ENCODE data around the gene PKIB.

DNA sequence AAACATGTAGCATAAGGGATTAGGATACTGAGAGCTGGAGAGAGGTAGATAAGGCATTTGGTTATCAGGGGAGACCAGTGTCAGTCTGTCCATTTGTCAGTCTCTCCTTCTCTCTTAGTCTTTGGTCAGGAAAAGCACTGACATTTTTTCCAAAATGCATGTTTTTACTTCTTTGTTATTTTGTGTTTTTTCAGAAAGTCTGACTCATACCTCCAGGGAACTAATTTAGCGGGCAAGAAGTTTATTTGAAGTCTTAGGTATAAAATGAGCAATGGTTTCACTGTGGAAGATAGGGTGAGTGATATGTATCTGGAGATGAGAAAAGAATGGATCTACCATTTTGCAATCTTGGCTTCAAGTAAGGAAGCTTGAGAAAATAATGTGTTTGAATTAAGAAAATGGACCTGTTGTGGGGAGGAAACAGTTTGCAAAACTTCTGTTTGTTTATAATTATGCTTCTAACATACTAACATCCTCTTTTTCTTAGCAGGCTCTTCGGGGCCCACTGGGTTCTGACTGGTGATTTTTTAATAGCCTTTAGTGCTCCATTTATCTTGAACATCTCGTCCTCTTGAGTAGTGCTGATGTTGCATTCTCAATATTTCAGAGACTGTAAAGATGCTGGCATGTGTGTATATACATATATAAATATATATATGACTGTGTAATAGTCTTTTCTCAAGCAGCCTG is 102.4 kb downstream of the PKIB start:
- TF ChIP-seq POLR2AphosphoS5 (IDR thresholded peaks at IDR 0.05) = no peak
- TF ChIP-seq, protein P1, sequence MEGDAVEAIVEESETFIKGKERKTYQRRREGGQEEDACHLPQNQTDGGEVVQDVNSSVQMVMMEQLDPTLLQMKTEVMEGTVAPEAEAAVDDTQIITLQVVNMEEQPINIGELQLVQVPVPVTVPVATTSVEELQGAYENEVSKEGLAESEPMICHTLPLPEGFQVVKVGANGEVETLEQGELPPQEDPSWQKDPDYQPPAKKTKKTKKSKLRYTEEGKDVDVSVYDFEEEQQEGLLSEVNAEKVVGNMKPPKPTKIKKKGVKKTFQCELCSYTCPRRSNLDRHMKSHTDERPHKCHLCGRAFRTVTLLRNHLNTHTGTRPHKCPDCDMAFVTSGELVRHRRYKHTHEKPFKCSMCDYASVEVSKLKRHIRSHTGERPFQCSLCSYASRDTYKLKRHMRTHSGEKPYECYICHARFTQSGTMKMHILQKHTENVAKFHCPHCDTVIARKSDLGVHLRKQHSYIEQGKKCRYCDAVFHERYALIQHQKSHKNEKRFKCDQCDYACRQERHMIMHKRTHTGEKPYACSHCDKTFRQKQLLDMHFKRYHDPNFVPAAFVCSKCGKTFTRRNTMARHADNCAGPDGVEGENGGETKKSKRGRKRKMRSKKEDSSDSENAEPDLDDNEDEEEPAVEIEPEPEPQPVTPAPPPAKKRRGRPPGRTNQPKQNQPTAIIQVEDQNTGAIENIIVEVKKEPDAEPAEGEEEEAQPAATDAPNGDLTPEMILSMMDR (IDR thresholded peaks at IDR 0.05) = no peak
